ENCODE measurements around the gene ADRA1B.

GRCh38 chr5:159987031-159987674, 70.9 kb downstream of the ADRA1B start:
- no peak for TF ChIP-seq POLR2A (IDR thresholded peaks at IDR 0.05)
- TF ChIP-seq CTCF (IDR thresholded peaks at IDR 0.05): peak; percentile 65 to 78 (median 71)
- TF ChIP-seq POLR2AphosphoS5 (IDR thresholded peaks at IDR 0.05): no peak
- no peak for TF ChIP-seq EP300 (IDR thresholded peaks at IDR 0.05; ENCODE audit: low read depth)

All from transverse colon (tissue), 4 donors.